ENCODE measurements around the gene HSPB7.
"Not testable (repeated sequence)": the region's sequence is repeated elsewhere in the genome, so short reads cannot be mapped to it uniquely, and the experiment has no call there.

HSPB7 gene

GRCh38 chr1:16058394-16059120 is 40.7 kb upstream of the HSPB7 start:
- H3K9me3 ChIP-seq (ENCODE audit: insufficient read depth, low read depth, low read length); H3K4me1 ChIP-seq (ENCODE audit: insufficient read depth, low read length); H3K9ac ChIP-seq (ENCODE audit: low read depth, low read length); H3K4me3 ChIP-seq (ENCODE audit: low read length); H3K27ac ChIP-seq (ENCODE audit: low read depth, low read length); H3K36me3 ChIP-seq (ENCODE audit: insufficient read depth, low read length); H3K27me3 ChIP-seq (ENCODE audit: insufficient read depth, low read length): not testable (repeated sequence)
- WGBS, result 91% methylated on average over 12 of the region's 20 CpGs

- not testable (repeated sequence) for H3K27me3 ChIP-seq (ENCODE audit: insufficient read depth, low read length); H3K9me3 ChIP-seq (ENCODE audit: insufficient read depth, low read depth, low read length); H3K36me3 ChIP-seq (ENCODE audit: insufficient read depth, low read length); H3K9ac ChIP-seq (ENCODE audit: low read depth, low read length); H3K4me1 ChIP-seq (ENCODE audit: insufficient read depth, low read length); H3K4me3 ChIP-seq (ENCODE audit: low read length); H3K27ac ChIP-seq (ENCODE audit: low read depth, low read length)
- 80% methylated on average over 7 of the region's 7 CpGs for WGBS
These were observed 39.6 kb upstream of the HSPB7 start for GRCh38 chr1:16057314-16057915.

- not testable (repeated sequence) for H3K27ac ChIP-seq (ENCODE audit: low read depth, low read length); H3K36me3 ChIP-seq (ENCODE audit: insufficient read depth, low read length); H3K27me3 ChIP-seq (ENCODE audit: insufficient read depth, low read length); H3K4me1 ChIP-seq (ENCODE audit: insufficient read depth, low read length); H3K9me3 ChIP-seq (ENCODE audit: insufficient read depth, low read depth, low read length); H3K4me3 ChIP-seq (ENCODE audit: low read length); H3K9ac ChIP-seq (ENCODE audit: low read depth, low read length)
- WGBS, result 93% methylated on average over 3 of the region's 4 CpGs
These were observed 38.7 kb upstream of the HSPB7 start for GRCh38 chr1:16056521-16056912.

GRCh38 chr1:16055613-16056520 is 38.0 kb upstream of the HSPB7 start:
- peak overlapping the region; percentile 22; the same call in 1 of the 2 replicates for H3K4me3 ChIP-seq (ENCODE audit: low read length)
- H3K9me3 ChIP-seq (ENCODE audit: insufficient read depth, low read depth, low read length), result no peaks in the 10 kb centered on the region
- H3K9ac ChIP-seq (ENCODE audit: low read depth, low read length), result no peak overlapping the region
- no peak overlapping the region for H3K27ac ChIP-seq (ENCODE audit: low read depth, low read length)
- no peaks in the 10 kb centered on the region for H3K27me3 ChIP-seq (ENCODE audit: insufficient read depth, low read length)
- WGBS, result 22% methylated on average over 14 of the region's 18 CpGs
- peaks cover 3% of the 10 kb centered on the region; the same call in 1 of the 2 replicates for H3K4me1 ChIP-seq (ENCODE audit: insufficient read depth, low read length)
- H3K36me3 ChIP-seq (ENCODE audit: insufficient read depth, low read length), result no peaks in the 10 kb centered on the region

- Histone ChIP-seq H3K9me3 (ENCODE audit: insufficient read depth, low read depth, low read length) (no peaks in the 10 kb centered on the region), H3K27ac (ENCODE audit: low read depth, low read length) (no peak overlapping the region), H3K27me3 (ENCODE audit: insufficient read depth, low read length) (no peaks in the 10 kb centered on the region), H3K4me1 (ENCODE audit: insufficient read depth, low read length) (peaks cover 3% of the 10 kb centered on the region; the same call in 1 of the 2 replicates), H3K36me3 (ENCODE audit: insufficient read depth, low read length) (no peaks in the 10 kb centered on the region), H3K4me3 (ENCODE audit: low read length) (no peak overlapping the region), H3K9ac (ENCODE audit: low read depth, low read length) (no peak overlapping the region)
- WGBS, result 86% methylated on average over 7 of the region's 7 CpGs
These were observed 37.0 kb upstream of the HSPB7 start for GRCh38 chr1:16054598-16055540.

GRCh38 chr1:16053781-16054502 is 36.1 kb upstream of the HSPB7 start:
- no peaks in the 10 kb centered on the region for H3K9me3 ChIP-seq (ENCODE audit: insufficient read depth, low read depth, low read length)
- 94% methylated on average over 8 of the region's 8 CpGs for WGBS
- H3K27ac ChIP-seq (ENCODE audit: low read depth, low read length), result no peak overlapping the region
- H3K36me3 ChIP-seq (ENCODE audit: insufficient read depth, low read length), result no peaks in the 10 kb centered on the region
- H3K27me3 ChIP-seq (ENCODE audit: insufficient read depth, low read length), result no peaks in the 10 kb centered on the region
- no peak overlapping the region for H3K9ac ChIP-seq (ENCODE audit: low read depth, low read length)
- no peak overlapping the region for H3K4me3 ChIP-seq (ENCODE audit: low read length)
- H3K4me1 ChIP-seq (ENCODE audit: insufficient read depth, low read length), result peaks cover 3% of the 10 kb centered on the region; the same call in 1 of the 2 replicates

- H3K9ac ChIP-seq (ENCODE audit: low read depth, low read length); H3K9me3 ChIP-seq (ENCODE audit: insufficient read depth, low read depth, low read length); H3K36me3 ChIP-seq (ENCODE audit: insufficient read depth, low read length); H3K27ac ChIP-seq (ENCODE audit: low read depth, low read length); H3K4me1 ChIP-seq (ENCODE audit: insufficient read depth, low read length); H3K27me3 ChIP-seq (ENCODE audit: insufficient read depth, low read length); H3K4me3 ChIP-seq (ENCODE audit: low read length): not testable (repeated sequence)
- 95% methylated on average over 12 of the region's 12 CpGs for WGBS
These were observed 34.1 kb upstream of the HSPB7 start for GRCh38 chr1:16051949-16052348.

GRCh38 chr1:16051039-16051438 is 33.2 kb upstream of the HSPB7 start:
- no peaks in the 10 kb centered on the region for H3K36me3 ChIP-seq (ENCODE audit: insufficient read depth, low read length)
- no peaks in the 10 kb centered on the region for H3K27me3 ChIP-seq (ENCODE audit: insufficient read depth, low read length)
- no peak overlapping the region for H3K9ac ChIP-seq (ENCODE audit: low read depth, low read length)
- H3K9me3 ChIP-seq (ENCODE audit: insufficient read depth, low read depth, low read length), result no peaks in the 10 kb centered on the region
- H3K27ac ChIP-seq (ENCODE audit: low read depth, low read length), result no peak overlapping the region
- 96% methylated on average over 3 of the region's 3 CpGs for WGBS
- no peak overlapping the region for H3K4me3 ChIP-seq (ENCODE audit: low read length)
- H3K4me1 ChIP-seq (ENCODE audit: insufficient read depth, low read length), result peaks cover 3% of the 10 kb centered on the region; the same call in 1 of the 2 replicates

GRCh38 chr1:16050328-16050727 is 32.5 kb upstream of the HSPB7 start:
- no peaks in the 10 kb centered on the region for H3K36me3 ChIP-seq (ENCODE audit: insufficient read depth, low read length)
- no peaks in the 10 kb centered on the region for H3K27me3 ChIP-seq (ENCODE audit: insufficient read depth, low read length)
- no peak overlapping the region for H3K27ac ChIP-seq (ENCODE audit: low read depth, low read length)
- no peaks in the 10 kb centered on the region for H3K9me3 ChIP-seq (ENCODE audit: insufficient read depth, low read depth, low read length)
- no peak overlapping the region for H3K9ac ChIP-seq (ENCODE audit: low read depth, low read length)
- no peaks in the 10 kb centered on the region for H3K4me1 ChIP-seq (ENCODE audit: insufficient read depth, low read length)
- 71% methylated on average over 5 of the region's 7 CpGs for WGBS
- no peak overlapping the region for H3K4me3 ChIP-seq (ENCODE audit: low read length)

- Histone ChIP-seq H3K9ac (ENCODE audit: low read depth, low read length) (peak overlapping the region; percentile 58; the same call in 1 of the 2 replicates), H3K27ac (ENCODE audit: low read depth, low read length) (peak overlapping the region; percentile 38; the same call in 1 of the 2 replicates)
- WGBS, result 2% methylated on average over 24 of the region's 25 CpGs
These were observed 30.8 kb upstream of the HSPB7 start for GRCh38 chr1:16048573-16049189.

More at GRCh38 chr1:16048573-16049189, 30.8 kb upstream of the HSPB7 start:
- H3K4me3 ChIP-seq (ENCODE audit: low read length), result peak overlapping the region; percentile 58
- no peaks in the 10 kb centered on the region for H3K9me3 ChIP-seq (ENCODE audit: insufficient read depth, low read depth, low read length)
- no peaks in the 10 kb centered on the region for H3K36me3 ChIP-seq (ENCODE audit: insufficient read depth, low read length)
- no peaks in the 10 kb centered on the region for H3K27me3 ChIP-seq (ENCODE audit: insufficient read depth, low read length)
- no peaks in the 10 kb centered on the region for H3K4me1 ChIP-seq (ENCODE audit: insufficient read depth, low read length)
